HepG2 (cell line): ENCODE measurements around the gene HAUS7. TPM values are rescaled to one million over a fixed set of nuclear protein-coding genes. Genes with fewer than 3 reads are reported as not detected.

Source experiments
- FOXP4 ChIP-seq: sonication (generic); formaldehyde crosslinking; IDR thresholded peaks from 2 replicates; pipeline ENCODE4 v1.4.0; 2020; ENCODE audit warnings: missing genetic modification reagents
- RBM39 ChIP-seq: fragments of 200-400 bp; formaldehyde crosslinking; IDR thresholded peaks from one replicate; pipeline ENCODE4 v1.6.1; 2018; ENCODE audit warnings: antibody characterized with exemption, mild to moderate bottlenecking, low read depth, low read length; ENCODE audit not compliant: poor library complexity, severe bottlenecking
- ZNF264 ChIP-seq: sonication (generic); formaldehyde crosslinking; IDR thresholded peaks from 2 replicates; pipeline ENCODE4 v1.4.0; 2020; ENCODE audit warnings: missing genetic modification reagents
- polyA plus RNA-seq, 8 experiments: library from polyadenylated mRNA; depleted of rRNA in 3 of 8; stranded (reverse) in 7 of 8; unstranded in 1 of 8; fragments of >200 nt; fragmentation: Illumina TruSeq in 4 of 8; extraction: Trizol in 4 of 8; gene quantifications; 2 replicates each; pipeline versions ENCODE4 v1.2.1 to v1.2.3, GENCODE V29; 2011 to 2016; ENCODE audit warnings: low read depth in 4 of 8, missing spikeins in 1 of 8, mixed read lengths in 1 of 8; ENCODE audit not compliant: insufficient read depth in 1 of 8
- total RNA-seq, 5 experiments: library from RNA; depleted of rRNA; stranded (reverse); fragments of >200 nt; fragmentation: Illumina TruSeq; extraction: Trizol; gene quantifications; 2 replicates each; pipeline ENCODE4 v1.2.3, GENCODE V29; 2016; ENCODE audit warnings: low read depth in 1 of 5
- TF ChIP-seq, protein P1 (sequence below): sonication (generic); formaldehyde crosslinking; IDR thresholded peaks from 2 replicates; pipeline ENCODE4 v1.4.0; 2020; ENCODE audit warnings: missing genetic modification reagents, borderline replicate concordance

Gene HAUS7
- total and polyA plus RNA-seq, 2 of the 13 experiments (the other 11 are each of a cell fraction or from before 2014, with no cell fraction given), result 10.9 to 42.4 TPM

- TF ChIP-seq, protein P1, sequence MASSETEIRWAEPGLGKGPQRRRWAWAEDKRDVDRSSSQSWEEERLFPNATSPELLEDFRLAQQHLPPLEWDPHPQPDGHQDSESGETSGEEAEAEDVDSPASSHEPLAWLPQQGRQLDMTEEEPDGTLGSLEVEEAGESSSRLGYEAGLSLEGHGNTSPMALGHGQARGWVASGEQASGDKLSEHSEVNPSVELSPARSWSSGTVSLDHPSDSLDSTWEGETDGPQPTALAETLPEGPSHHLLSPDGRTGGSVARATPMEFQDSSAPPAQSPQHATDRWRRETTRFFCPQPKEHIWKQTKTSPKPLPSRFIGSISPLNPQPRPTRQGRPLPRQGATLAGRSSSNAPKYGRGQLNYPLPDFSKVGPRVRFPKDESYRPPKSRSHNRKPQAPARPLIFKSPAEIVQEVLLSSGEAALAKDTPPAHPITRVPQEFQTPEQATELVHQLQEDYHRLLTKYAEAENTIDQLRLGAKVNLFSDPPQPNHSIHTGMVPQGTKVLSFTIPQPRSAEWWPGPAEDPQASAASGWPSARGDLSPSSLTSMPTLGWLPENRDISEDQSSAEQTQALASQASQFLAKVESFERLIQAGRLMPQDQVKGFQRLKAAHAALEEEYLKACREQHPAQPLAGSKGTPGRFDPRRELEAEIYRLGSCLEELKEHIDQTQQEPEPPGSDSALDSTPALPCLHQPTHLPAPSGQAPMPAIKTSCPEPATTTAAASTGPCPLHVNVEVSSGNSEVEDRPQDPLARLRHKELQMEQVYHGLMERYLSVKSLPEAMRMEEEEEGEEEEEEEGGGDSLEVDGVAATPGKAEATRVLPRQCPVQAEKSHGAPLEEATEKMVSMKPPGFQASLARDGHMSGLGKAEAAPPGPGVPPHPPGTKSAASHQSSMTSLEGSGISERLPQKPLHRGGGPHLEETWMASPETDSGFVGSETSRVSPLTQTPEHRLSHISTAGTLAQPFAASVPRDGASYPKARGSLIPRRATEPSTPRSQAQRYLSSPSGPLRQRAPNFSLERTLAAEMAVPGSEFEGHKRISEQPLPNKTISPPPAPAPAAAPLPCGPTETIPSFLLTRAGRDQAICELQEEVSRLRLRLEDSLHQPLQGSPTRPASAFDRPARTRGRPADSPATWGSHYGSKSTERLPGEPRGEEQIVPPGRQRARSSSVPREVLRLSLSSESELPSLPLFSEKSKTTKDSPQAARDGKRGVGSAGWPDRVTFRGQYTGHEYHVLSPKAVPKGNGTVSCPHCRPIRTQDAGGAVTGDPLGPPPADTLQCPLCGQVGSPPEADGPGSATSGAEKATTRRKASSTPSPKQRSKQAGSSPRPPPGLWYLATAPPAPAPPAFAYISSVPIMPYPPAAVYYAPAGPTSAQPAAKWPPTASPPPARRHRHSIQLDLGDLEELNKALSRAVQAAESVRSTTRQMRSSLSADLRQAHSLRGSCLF (CRISPR knock-in tag), result no peak
- TF ChIP-seq ZNF264 (CRISPR knock-in tag) (no peak), RBM39 (no peak), FOXP4 (CRISPR knock-in tag) (no peak)
Observed at GRCh38 chrX:153410373-153410772, 60.0 kb downstream of the HAUS7 start (continued).
